Mesothelial cell of epicardium (in vitro differentiated cells): Measurements from ENCODE around the gene CPA1. TPM values are rescaled to one million over a fixed set of nuclear protein-coding genes. Genes with fewer than 3 reads are reported as not detected.

Experiments used
- DNase-seq, 2 experiments: peaks; one replicate each; pipeline ENCODE4 v3.0.0; 2021; ENCODE audit warnings: low spot score in 2 of 2; ENCODE audit not compliant: unreplicated experiment in 2 of 2
- H3K27ac Mint-ChIP-seq: 2 replicates; pipeline ENCODE4 v1.8.0; 2021; ENCODE audit warnings: mixed read lengths
- H3K27me3 Mint-ChIP-seq: 2 replicates; pipeline ENCODE4 v1.8.0; 2021; ENCODE audit warnings: low read depth, mixed read lengths
- H3K36me3 Mint-ChIP-seq: 2 replicates; pipeline ENCODE4 v1.8.0; 2021; ENCODE audit warnings: mixed read lengths
- H3K4me1 Mint-ChIP-seq: 2 replicates; pipeline ENCODE4 v1.8.0; 2021; ENCODE audit warnings: mixed read lengths
- H3K4me3 Mint-ChIP-seq: 2 replicates; pipeline ENCODE4 v1.8.0; 2021; ENCODE audit warnings: mild to moderate bottlenecking, moderate library complexity, mixed read lengths
- H3K9me3 Mint-ChIP-seq: 2 replicates; pipeline ENCODE4 v1.8.0; 2021; ENCODE audit warnings: mixed read lengths
- total RNA-seq: library from RNA; stranded (reverse); gene quantifications from 3 replicates; pipeline ENCODE4 v1.2.1, GENCODE V29; 2021
- TF ChIP-seq, protein P1 (sequence below): fragments of 200-600 bp; sonication (generic); IDR thresholded peaks from one replicate; pipeline ENCODE4 v1.5.0; 2021; ENCODE audit warnings: antibody characterized with exemption; ENCODE audit not compliant: unreplicated experiment

Gene CPA1
- total RNA-seq, 1 donor from 2014 or later = 1.1 TPM

DNA sequence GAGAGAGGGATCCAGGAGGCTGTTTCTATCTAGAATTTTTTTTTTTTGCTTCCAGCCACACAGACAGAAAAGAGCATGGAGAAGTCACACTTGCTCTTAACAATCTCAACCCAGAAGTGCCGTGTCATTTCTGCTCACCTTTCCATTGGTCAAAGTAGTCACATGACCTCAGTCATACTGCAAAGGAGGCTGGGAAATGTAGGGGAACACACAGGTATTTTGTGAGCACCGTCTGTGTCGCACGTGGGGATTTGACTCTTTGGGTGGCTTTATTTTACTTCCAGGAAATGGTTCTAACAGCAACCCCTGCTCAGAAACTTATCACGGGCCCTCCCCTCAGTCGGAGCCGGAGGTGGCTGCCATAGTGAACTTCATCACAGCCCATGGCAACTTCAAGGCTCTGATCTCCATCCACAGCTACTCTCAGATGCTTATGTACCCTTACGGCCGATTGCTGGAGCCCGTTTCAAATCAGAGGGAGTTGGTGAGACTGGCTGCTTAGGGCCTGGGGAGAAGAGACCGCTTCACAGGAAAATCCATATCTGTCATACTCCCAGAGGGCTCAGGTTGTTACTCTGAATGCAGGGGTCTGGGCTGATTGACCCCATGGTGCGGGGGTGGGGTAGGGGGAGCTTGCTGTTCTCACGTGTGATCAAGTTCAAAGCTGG, 13.1 kb upstream of the CPA1 start:
- no peaks in the 10 kb centered on the region for H3K36me3 Mint-ChIP-seq
- H3K27me3 Mint-ChIP-seq = no peaks in the 10 kb centered on the region
- peaks cover 66% of the 10 kb centered on the region for H3K4me1 Mint-ChIP-seq
- TF ChIP-seq, protein P1, sequence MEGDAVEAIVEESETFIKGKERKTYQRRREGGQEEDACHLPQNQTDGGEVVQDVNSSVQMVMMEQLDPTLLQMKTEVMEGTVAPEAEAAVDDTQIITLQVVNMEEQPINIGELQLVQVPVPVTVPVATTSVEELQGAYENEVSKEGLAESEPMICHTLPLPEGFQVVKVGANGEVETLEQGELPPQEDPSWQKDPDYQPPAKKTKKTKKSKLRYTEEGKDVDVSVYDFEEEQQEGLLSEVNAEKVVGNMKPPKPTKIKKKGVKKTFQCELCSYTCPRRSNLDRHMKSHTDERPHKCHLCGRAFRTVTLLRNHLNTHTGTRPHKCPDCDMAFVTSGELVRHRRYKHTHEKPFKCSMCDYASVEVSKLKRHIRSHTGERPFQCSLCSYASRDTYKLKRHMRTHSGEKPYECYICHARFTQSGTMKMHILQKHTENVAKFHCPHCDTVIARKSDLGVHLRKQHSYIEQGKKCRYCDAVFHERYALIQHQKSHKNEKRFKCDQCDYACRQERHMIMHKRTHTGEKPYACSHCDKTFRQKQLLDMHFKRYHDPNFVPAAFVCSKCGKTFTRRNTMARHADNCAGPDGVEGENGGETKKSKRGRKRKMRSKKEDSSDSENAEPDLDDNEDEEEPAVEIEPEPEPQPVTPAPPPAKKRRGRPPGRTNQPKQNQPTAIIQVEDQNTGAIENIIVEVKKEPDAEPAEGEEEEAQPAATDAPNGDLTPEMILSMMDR = no peak
- H3K4me3 Mint-ChIP-seq = no peak overlapping the region
- H3K27ac Mint-ChIP-seq = peak overlapping the region; percentile 97
- no peak for DNase-seq
- peaks cover 4% of the 10 kb centered on the region for H3K9me3 Mint-ChIP-seq

DNA sequence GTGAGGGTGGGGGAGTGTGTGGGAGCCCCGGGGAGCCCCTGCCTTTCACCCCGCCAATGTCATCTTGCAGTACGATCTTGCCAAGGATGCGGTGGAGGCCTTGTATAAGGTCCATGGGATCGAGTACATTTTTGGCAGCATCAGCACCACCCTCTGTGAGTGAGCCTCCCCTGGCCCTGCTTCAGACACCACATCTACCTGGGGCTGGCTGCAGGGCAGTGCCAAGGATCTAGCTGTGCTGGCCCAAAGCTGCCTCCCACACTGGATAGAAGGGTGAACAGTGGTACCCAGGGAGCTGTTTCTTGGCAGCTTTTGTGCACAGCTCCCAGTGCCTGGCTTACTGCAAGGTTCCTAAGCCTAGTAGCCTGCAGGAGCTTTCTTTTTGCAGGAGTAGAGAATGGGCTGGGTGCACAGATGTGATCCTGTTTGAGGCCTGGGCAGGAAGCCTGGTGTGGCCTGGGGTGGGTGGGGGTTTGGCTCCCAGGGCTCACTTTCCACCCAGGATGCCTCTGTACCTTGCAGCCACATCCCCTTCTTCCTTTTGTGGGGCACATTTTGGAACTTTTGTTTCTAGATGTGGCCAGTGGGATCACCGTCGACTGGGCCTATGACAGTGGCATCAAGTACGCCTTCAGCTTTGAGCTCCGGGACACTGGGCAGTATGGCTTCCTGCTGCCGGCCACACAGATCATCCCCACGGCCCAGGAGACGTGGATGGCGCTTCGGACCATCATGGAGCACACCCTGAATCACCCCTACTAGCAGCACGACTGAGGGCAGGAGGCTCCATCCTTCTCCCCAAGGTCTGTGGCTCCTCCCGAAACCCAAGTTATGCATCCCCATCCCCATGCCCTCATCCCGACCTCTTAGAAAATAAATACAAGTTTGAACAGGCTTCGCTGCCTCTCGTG, 12.2 kb upstream of the CPA1 start:
- DNase-seq = no peak
- Mint-ChIP-seq H3K27ac (peak overlapping the region; percentile 97), H3K4me3 (no peak overlapping the region), H3K9me3 (peaks cover 4% of the 10 kb centered on the region), H3K27me3 (no peaks in the 10 kb centered on the region), H3K4me1 (peaks cover 74% of the 10 kb centered on the region), H3K36me3 (no peaks in the 10 kb centered on the region)
- TF ChIP-seq, protein P1 = no peak

DNA sequence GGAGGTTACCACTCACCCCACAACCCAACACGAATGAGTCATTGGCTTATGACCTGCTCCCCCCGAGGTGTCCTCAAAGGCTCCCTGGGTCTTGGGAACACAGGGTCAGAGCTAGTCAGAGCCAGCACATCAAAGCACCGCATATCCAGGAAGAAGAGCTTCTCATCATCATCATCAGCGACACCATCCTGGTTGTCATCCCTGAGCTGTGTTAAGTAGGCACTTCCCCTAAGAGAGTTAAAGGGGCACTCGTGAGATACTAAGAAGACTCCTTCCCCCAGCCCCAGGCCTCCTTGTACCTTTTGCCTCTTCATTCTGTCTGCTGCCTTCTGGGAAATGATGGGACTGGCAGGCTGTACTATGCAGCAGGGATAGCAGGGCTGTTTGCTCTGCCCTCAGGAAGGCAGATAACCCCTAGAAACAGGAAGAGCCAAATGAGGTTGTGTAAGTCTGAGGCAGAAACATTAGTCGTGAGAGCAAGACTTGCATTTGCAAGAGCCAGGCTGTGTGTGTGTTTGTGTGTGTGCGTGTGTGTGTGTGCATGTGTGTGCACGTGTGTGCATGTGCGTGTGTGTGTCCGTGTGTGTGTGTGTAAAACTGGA, 11.1 kb upstream of the CPA1 start:
- Mint-ChIP-seq H3K27ac (peak overlapping the region; percentile 94), H3K36me3 (no peaks in the 10 kb centered on the region), H3K9me3 (peaks cover 4% of the 10 kb centered on the region), H3K27me3 (no peaks in the 10 kb centered on the region), H3K4me3 (no peak overlapping the region), H3K4me1 (peaks cover 79% of the 10 kb centered on the region)
- TF ChIP-seq, protein P1 = no peak
- DNase-seq = no peak

DNA sequence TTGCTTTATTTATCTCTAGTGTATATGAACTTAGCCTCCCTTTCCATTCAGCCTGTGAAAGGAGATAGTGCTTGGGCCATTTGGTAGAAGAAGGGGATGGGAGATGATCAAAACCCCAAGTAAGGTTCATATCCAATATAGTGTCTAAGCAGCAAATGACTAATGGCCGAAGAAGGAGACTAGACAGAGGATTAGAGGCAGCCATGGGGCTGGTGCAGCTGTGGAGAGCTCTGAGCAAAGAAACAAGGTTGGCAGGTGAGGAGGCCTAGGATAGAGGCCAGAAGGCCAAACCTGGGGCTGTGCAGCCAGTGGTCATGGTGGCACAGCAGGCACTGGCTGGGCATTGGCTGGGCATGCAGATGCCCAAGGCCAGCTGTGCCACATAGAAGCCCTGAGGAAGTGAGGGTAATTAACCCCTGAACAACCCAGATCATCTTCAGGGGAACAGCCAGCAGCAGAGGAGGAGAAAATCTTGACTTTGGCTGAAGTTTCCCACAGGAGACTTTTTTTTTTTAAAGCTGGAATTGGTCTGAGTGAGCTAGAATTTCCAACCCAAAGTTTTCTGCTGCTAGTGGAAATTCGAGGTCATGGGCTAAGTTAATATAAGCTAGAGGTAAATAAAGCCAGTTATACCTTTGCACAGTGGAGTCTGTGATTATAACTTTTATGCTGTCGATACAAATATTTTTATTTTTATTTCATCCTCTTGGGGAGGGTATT, 10.3 kb upstream of the CPA1 start:
- peaks cover 4% of the 10 kb centered on the region for H3K9me3 Mint-ChIP-seq
- H3K27me3 Mint-ChIP-seq = no peaks in the 10 kb centered on the region
- H3K27ac Mint-ChIP-seq = peak overlapping the region; percentile 94
- H3K4me3 Mint-ChIP-seq = no peak overlapping the region
- peaks cover 79% of the 10 kb centered on the region for H3K4me1 Mint-ChIP-seq
- H3K36me3 Mint-ChIP-seq = no peaks in the 10 kb centered on the region
- TF ChIP-seq, protein P1 = no peak
- no peak for DNase-seq

DNA sequence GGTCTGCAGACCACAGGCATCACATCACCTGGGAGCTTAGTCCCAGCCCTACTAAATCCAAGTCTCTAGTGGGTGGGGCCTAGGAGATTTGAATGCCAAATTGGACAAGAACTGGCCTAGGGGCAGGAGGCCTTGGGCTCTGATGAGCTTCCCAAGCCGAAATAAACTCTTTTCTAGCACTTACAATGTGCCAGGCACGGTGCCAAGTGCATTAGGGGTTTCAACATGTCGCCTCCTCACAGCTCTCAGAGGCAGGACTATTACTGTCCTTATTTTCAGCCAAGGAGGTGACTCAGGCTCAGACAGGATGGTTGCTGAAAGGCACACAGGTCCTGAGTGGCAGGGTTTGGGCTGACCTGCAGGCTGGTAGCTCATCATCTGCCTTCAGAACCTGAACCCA, 9.2 kb upstream of the CPA1 start:
- Mint-ChIP-seq H3K4me1 (peaks cover 68% of the 10 kb centered on the region), H3K36me3 (peaks cover 4% of the 10 kb centered on the region), H3K9me3 (peaks cover 5% of the 10 kb centered on the region), H3K4me3 (no peak overlapping the region), H3K27me3 (no peaks in the 10 kb centered on the region), H3K27ac (peak overlapping the region; percentile 71)
- TF ChIP-seq, protein P1 = no peak
- DNase-seq = no peak
